Mammary epithelial cell (primary cell): ENCODE measurements around the gene UBE2S.

Source experiments
- CTCF ChIP-seq, 2 donors: IDR thresholded peaks in 1 of 2; conservative IDR thresholded peaks in 1 of 2; 2 replicates each; pipeline ENCODE4 v1.5.1; 2011 to 2012; ENCODE audit warnings: inconsistent platforms in 2 of 2, low read length in 2 of 2, mild to moderate bottlenecking in 2 of 2, control low read depth in 1 of 2, low read depth in 1 of 2; ENCODE audit not compliant: insufficient read depth in 1 of 2; ENCODE audit errors: extremely low read depth in 1 of 2
- EZH2 ChIP-seq: IDR thresholded peaks from 2 replicates; pipeline ENCODE4 v1.6.1; 2012; ENCODE audit warnings: low read length, inconsistent platforms, borderline replicate concordance

GRCh38 chr19:55419624-55420236, 12.1 kb upstream of the UBE2S start:
- TF ChIP-seq CTCF (conservative IDR thresholded peaks at IDR 0.05 in 1 of 2, IDR thresholded peaks at IDR 0.05 in 1 of 2; ENCODE audit: extremely low read depth in 1 of 2, insufficient read depth in 1 of 2, low read depth in 1 of 2, low read length in 2 of 2) = no peak
- no peak for TF ChIP-seq EZH2
